Measurements from ENCODE around the gene GALNT14.

Gene GALNT14

DNA sequence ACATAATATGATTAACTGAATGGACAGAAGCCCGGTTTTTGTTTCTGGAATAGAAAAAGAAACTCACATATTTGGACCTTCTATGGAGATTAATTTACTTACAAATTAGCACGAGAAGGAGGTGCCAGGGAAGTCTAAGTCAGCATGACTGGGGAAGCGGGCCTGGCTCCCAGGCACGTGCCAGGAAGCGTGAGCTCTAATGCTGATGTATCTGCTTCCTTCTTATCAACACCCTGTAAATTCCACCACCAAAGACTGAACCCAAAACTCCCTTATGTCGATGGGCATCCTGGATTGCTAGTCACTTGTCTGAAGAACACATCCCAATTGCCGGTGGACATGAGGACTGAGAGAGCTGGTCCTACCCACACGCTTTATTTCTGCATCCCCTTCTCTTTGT lies 134.5 kb downstream of the GALNT14 start:
- no peak for DNase-seq

DNA sequence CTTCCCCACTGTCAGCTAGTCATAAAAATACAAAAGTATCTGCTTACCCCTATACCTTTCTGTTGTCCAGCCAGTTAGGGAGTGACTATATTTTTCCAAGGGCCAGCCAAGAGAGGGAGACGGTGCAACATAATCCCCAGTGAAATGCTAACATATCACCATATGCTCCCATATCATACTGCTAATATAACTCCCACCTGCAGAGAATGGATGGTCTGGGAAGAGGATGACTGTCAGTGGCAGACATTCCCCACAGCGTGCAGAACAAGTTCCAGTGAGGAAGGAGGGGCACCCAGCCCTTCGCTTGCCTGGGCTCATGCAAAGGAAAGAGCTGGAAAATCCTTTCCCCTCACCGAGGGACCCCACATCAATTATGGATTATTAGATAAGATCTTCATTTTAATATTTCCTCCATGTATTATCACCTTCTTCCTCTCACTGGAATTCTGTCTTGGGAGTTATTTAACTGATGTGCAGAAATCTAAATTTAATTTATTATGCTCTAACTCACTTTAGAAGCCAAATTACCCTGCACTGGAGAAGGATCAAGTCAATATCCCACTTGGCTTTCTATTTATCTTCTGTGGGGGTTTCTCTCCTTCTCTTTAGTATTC lies 135.6 kb downstream of the GALNT14 start:
- no peak for DNase-seq

DNA sequence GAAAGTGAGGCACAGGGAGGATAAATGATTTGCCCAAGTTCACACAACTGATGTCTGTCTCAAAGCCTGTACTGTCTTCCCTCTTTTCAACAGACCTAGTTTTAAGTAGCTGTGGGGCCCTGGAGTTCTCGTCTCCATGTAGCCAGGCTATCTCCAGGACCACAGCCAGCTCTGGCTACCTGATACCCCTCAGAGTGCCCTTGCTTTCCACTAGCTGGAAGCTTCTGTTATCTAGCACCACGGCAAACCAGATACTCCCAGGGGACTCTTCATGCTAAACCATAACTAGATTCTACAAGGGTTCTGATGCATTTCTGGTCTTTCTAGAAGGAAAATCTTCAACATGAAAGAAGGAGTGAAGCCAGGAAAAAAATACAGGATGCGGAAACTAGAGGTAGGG lies 137.3 kb downstream of the GALNT14 start:
- no peak for DNase-seq

DNA sequence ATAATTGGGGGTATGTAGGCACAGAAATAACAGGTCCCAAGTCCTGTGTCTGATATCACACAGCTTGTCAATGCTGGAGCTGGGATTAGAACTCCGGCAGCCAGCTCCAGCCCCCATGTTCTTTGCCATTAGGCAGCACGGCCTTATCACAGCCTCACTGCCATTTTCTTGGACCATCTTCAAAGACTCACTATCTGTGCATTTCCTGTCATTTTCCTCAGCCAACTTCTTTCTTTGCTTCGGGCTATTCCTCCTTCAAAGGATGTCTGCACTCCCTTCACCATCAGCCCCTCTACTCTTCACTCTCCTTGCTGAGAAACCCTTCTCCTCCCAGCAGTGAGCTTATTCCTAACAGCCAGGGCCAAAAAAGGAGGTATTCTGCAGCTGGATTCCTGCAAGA lies 139.6 kb downstream of the GALNT14 start:
- DNase-seq, result no peak

DNA sequence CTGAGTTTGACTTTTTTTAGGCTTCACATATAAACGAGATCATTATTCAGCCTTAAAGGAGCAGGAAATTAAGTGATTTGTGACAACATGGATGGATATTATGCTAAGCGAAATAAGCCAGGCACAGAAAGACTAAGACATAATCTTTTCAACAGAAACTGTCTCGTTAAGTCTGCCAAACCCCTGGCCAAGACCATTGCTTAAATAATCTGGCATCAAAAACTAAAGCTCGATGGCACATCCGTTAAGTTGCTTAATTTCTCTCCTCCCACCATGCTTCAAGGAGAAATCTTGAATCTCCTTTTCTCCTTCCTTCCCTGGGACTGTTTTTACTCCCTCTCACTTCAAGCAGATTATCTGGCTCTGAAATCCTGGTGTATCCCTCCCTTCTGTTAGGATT lies 140.3 kb downstream of the GALNT14 start:
- DNase-seq, result no peak

DNA sequence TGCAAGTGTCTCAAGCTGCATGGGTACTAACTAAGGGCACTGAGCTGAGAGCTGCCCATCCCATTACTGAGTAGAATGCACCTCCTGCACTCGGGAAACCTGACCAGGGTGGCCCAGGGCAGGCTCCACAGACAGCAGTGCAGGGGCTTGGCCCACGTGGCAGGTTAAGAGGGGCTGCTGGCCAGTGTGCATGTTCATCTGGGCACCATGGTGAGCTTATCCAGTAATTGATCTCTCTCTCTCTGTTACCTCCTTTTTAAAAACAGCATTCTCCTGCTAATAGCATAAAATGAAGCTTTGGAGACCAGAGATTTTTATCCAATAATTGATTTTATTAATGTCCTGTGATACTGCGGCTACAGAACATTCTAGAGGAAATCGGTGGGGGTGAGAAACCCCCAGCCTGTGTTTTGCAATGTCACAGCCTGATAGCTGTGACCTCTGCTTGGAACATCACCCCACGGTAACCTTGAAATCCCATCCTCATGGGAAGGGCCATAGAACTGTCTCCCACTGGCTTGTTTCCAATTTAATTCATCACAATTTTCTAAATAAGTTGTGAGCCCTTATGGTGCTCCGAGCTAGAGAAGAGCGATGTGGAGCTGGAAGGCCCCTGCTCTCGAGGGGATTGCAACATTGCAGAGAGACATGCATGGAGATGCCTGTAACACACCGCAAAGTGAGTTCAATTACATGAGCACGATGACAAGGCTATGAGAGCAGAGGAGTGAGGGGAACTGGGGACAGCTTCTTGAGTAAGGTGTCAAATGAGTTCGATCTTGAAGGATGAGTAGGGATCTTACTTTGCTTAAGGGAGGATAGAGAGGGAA lies 143.8 kb downstream of the GALNT14 start:
- no peak for DNase-seq

DNA sequence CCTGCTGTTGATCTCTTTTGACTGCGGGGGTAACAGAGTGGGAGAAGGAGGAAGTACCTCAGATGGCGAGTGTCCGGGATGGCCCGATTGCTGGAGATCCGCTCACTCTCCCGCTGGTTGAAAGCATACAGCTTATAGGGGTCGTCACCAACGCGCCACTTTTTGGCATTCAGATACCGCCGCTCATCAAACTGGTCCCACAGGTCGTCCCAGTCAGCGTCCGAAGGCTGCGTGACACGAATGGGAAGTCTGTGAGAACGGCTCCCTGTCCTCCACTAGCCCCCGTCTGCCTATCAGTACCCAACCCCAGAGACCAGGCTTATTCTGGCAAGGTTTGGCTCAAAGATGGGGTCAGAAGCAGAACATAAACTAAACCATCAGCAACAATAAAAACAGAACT lies 145.5 kb downstream of the GALNT14 start:
- no peak for DNase-seq

DNA sequence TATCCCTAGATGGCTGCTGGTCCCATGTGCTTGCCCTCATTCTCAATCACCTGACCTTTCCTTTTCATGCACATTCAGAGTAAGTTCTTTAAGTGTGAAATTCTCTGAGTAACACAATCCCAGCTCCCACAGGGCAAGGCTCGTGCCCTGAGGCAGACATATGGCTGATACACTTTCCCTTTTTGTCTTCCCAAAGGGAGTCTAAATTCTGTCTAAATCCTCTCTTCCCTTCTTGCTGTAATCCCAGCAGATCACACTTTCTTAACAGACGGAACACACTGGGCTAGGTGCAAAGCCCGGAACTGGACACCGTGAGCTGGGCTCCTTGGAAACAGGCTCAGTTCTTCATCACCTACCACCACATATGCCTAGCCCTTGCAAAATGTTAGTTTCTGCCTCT lies 147.6 kb downstream of the GALNT14 start:
- no peak for DNase-seq

DNA sequence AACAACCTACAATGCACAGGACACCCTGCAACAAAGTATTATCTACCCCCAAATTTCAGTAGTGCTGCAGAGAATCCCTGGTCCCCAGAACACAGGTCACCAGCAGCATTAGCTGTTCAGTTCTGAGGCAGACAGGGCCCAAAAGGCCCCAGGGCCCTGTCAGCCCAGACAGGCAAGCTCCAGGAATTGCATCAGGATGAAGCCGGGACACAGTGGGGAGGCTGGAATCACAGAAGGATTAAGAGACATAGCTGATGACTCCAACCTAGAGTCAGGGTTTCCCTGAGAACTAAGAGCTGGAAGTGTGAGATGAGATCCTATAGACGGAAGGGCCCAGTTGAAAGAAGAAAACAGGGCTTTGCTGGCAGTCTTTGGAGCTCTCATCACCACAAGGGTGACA lies 148.1 kb downstream of the GALNT14 start:
- DNase-seq, result no peak

DNA sequence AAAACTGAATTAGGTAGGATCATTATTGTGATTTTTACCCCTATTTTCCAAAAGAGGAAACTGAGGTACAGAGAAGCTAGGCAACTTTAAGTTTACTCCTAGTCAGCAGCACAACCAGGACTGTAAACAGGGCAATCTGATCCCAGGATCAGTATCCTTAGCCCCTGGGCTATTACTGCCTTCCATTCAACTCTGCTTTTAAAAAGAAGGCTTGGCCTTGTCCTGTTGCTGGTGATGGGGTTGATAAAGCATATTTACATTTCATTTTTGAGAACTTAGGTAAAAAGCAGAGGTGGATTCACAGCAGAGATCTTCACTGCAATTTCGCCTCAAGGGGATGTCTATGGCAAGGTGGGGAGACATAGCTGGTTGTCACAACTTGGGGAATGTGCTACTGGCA lies 148.5 kb downstream of the GALNT14 start:
- no peak for DNase-seq

DNA sequence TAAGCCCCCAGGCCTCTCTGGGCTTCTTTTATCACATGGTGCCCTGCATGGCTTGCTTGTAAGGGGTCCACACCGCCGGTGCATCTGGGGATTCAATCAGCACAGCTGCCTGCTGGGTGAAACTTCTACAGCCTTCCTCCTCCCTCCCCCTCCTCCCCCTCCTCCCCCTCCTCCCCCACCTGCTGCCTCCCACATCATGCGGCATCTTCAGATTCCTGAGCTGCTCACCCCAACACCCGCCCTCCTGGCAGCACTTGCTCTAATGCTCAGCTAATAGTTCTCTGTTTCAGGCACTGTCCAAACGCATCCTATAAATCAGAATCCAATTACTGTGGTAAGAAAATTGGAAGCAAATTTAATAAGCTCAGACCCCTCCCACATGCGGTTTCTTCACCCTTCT lies 150.7 kb downstream of the GALNT14 start:
- no peak for DNase-seq

DNA sequence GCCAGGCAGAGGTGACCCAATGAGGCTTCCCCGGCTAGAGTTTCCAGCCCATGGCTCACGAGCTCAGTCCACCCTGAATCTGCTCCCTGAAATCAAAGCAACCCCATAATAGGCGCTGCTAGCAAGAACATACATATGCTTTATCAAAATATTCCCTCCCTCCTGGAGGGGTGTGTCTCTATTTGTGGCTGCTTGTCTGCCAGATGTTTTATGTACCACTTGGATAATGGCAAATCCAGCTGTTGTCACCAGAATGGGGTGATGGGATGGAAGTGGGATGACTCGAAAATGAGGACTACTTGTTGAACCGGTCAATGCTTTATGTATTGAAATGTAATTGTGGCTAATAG lies 152.0 kb downstream of the GALNT14 start:
- no peak for DNase-seq

DNA sequence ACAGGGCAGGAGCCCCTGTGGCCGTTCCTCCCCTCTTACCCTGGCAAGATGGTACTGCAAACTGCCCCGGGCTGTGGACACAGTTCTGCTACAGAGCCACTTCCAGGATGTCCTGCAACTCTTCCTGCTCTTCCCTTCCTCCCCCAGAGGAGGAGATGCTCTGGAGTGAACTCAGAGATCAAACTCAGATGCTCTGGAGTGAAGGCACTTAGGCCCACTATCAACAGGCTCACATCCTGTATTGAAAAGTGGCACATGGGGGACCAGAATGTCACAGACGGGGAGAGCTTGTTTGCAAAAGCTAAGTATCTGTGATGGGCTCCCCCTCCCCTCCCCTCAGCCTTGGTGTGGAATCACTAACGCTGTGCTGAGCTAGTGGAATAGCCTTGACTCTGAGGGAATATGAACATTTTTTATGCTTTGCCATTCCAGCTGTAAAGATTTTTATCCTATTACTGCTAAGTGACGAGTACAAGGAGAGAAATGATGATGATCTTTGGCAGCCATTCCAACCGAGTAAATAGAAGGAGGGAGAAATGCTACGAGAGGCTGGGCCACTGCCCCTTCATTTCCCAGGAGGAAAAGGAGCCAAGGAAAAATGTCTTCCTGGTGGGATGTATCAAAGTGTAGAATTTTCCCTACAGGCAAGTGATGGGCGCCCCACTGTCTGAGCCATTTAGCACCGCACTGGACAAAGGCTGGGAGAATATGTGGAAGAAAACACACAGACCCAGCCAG lies 152.6 kb downstream of the GALNT14 start:
- no peak for DNase-seq

DNA sequence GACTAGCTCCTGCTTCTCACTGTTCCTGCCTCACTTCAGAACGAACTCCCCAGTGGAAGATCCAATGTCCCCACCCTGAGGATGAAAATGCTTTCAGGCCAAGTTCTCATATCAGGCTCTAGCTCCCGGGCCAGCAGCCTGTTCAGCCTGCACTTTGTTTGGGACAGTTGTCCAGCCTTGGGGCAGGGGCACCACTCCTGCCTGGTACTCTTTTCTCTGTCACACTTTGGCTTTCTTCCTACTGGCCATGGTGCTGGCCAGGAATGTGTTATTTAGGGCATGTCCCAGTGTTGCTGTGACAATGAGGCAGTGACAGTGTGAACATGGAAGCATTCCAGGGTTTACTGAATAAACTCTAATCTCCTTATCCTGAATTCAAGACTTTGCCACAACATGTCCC lies 154.1 kb downstream of the GALNT14 start:
- no peak for DNase-seq

DNA sequence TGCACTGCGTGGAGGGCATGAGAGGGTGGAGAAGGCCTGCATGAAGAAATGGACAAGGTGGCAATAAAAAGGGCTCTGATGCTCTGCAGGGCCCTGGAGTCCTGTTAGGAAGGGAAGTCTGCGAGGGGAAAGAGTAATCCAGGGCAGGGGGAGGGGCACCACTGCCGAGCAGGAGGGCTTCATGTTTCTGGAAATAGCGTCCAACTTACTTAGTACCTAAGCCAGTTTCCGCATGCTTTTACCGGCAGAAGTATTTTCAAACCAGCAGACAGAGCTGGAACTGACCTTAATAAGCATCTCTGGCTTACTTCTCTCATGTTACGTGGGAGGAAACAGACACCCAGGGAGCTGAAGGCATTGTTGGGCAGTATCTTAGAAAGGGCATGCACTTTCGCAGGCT lies 156.7 kb downstream of the GALNT14 start:
- DNase-seq, result no peak

DNA sequence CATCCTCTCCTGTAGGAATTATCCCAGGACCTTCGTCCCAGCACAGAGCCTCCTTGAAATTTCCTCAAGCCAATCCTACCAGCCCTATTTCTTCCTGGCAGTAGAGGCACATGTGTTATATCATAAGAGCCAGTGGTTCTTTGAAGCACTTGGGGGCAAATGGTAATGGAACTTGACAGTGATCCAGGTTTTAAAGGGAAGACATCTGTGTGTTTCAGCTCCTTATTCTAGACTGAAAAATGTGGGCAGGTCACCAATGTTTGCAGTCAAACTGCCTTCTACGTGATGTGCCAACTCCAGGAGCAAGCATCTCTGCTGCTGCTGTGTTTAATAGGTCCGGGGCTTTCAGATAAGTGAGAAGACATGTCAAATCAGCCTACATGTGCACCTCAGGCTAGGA lies 157.1 kb downstream of the GALNT14 start:
- no peak for DNase-seq

DNA sequence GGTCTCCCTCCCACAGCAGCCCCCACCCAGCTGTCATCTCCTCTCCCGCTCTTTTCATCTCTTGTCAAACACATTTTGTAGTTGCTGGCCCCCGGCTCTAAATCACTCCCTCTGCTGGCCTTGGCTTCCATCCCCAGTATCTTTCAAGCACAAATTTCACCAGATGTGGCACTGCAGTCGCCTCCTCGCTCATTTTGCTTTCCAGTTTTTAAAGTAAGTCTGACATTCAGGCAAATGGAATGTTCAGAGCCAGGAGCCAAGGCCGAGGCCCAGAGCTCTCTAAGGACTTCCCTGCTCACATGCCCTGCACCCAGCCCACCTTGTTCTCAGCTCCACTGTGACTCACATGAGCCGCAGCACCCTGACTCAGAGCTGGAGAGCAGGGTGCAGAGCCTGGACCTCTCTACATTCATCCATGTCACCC lies 158.4 kb downstream of the GALNT14 start:
- no peak for DNase-seq

DNA sequence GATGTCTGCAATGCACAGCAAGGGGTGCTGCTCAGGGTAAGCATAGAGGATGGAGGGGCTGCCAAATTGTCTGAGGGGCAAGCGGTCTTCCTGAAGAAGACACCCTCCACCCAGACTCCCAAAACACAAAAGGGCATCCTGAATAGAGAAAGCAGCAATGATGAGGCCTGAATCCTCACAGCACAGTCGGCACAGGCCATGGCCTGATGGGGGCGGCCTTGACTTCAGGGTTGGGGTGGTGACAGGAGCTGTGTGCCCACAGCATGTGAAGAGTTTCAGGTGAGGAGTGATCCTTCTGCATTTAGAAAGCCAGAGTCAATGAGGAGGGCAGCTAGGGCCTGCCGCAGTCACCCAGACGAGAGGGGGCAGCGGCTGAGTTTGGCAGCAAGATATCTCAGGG lies 159.4 kb downstream of the GALNT14 start:
- no peak for DNase-seq

DNA sequence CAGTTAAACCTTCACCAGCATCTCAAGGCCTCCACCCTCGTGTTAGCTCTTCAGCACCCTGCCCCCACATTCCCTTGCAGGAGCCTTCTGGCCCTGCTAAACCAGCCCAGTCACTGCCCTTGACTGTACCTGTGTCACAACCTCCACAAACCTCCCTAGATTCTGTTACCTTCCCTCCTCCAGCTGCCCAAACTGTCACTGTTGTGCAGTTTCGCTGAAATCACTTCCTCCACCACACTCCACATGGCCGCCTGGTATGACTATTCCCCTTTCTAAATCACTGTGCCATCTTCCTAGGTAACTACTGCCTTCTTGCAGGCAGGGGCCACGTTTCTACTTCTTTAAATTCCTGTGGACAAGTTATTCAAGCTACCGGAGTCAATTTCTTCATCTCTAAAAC lies 160.2 kb downstream of the GALNT14 start:
- no peak for DNase-seq

DNA sequence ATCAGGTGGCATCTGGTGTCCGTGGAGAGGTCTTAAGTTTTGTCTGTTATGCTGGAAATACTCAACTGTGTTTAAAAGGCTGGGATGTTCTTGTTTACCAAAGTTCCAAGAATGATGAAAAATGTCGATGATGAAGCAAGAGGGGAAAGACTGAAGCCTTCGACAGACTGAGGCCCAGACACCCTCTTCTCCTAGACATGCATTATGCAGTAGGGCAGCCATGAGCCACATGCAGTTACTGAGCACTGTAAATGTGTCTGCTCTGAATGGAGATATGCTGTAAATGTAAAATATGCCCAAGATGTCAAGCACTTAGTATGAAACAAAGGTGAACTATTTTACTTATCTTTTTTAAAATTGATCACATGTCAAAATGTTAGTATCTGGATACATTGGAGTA lies 163.1 kb downstream of the GALNT14 start:
- no peak for DNase-seq

DNA sequence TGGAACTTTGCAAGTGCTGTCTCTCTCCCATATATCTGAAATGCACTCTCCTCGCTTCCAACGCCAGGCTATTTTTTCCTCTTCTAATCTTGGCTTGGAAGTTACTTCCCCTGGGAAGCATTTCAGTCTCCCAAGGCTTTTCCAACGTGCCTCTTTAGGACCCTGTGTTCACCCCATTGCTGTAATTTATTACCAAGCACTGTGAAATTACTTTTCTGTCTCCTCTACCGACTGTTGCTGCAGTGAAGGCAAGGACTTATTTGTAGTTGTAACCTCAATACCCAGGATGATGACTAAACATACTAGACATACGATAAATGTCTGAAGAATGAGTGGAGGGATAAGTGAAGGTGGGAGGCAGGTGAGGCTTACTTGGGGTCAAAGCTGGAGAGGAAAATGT lies 163.7 kb downstream of the GALNT14 start:
- DNase-seq, result no peak

DNA sequence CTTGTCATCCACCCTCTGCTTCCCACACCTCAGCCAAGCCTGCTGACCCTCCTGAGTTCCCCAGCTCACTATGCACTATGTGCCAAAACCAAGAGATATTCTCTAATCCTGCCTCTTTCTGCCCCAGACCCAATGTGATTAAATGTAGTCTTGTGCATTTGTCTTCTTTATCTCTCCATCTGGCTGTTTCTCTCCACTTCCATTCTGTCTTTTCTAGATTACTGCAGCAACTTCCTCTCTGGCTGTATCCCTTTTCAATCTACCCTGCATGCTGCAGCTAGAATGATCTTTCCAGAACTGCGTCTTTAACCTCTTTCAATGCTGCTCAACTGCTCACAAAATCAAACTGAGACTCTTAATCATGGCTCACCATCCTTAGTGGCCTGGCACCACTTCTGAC lies 164.1 kb downstream of the GALNT14 start:
- DNase-seq, result no peak

DNA sequence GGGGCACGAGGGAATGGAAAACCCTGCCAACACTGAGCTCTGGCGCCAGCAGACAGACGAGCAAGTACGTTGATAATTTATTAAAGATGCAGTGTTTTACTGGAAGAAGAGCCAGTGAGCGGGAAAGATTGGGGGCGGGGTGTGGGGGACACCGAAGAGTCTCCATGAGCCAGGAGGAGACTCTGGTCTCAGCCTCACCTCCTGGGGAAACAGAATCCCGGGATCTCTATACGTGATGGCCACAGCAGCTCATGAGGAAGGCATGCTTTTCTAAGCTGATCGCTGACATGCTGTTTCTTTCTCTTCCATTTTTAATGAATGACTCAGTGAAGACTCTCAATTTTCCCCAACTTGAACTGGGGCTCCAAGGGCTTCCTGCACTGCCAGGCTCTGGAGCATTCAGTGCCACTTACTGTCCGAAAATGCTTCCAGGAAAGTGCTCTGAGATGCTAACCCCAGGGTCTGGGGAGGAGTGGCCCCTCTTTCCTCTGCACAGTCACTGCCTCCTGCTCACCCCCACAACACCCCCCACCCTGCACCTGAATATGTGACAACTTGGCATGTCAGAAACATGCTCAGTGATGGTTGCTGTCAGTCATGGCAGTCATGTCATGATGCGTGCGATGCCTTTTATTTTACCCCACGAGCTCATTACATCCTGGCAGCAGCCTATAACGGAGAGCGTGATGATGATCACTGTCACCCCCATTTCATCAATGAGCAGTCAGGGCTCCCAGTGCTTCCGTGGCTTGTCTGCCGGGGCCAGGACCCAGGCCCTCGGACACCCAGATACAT lies 166.8 kb downstream of the GALNT14 start:
- no peak for DNase-seq

Measured in stimulated activated CD4-positive, alpha-beta T cell treated with anti-CD3 and anti-CD28 coated beads, Interleukin-15, amount 100 ng/mL, for 24 hours (primary cell).